Natural killer cell (primary cell): ENCODE data around the gene RBL2. TPM values are rescaled to one million over a fixed set of nuclear protein-coding genes. Genes with fewer than 3 reads are reported as not detected.

Experiments used
- ATAC-seq, 3 donors: fragments of 150-1000 bp in 2 of 3; fragments of 200-7000 bp in 1 of 3; cut with Tn5 transposase; 1 replicate in 1 of 3; 2 replicates in 2 of 3; pipeline ENCODE4 v1.10.0; 2021; ENCODE audit warnings: mild to moderate bottlenecking in 2 of 3, moderate library complexity in 2 of 3
- DNase-seq, 2 donors: peaks; one replicate each; pipeline versions ENCODE4 v3.0.0 to v3.0.0-alpha.2; 2013 to 2021; ENCODE audit warnings: mixed read lengths in 1 of 2
- H3K27ac ChIP-seq: one replicate; pipeline ENCODE4 v1.5.1; 2013; ENCODE audit warnings: mild to moderate bottlenecking, low read length
- H3K27me3 ChIP-seq: one replicate; pipeline ENCODE4 v1.6.1; 2013; ENCODE audit warnings: low read length; ENCODE audit not compliant: control insufficient read depth, insufficient read depth
- H3K36me3 ChIP-seq: one replicate; pipeline ENCODE4 v1.6.1; 2013; ENCODE audit warnings: low read length; ENCODE audit not compliant: control insufficient read depth, insufficient read depth
- H3K4me1 ChIP-seq: one replicate; pipeline ENCODE4 v1.6.1; 2013; ENCODE audit warnings: low read length; ENCODE audit not compliant: control insufficient read depth, insufficient read depth
- H3K4me3 ChIP-seq: one replicate; pipeline ENCODE4 v1.5.1; 2013; ENCODE audit warnings: low read length
- H3K9me3 ChIP-seq: one replicate; pipeline ENCODE4 v1.6.1; 2013; ENCODE audit warnings: low read length; ENCODE audit not compliant: control insufficient read depth, insufficient read depth
- H3K27ac Mint-ChIP-seq, 2 donors: one replicate each; pipeline ENCODE4 v1.8.0; 2022; ENCODE audit warnings: mild to moderate bottlenecking in 2 of 2, mixed read lengths in 2 of 2, moderate library complexity in 1 of 2
- H3K27me3 Mint-ChIP-seq, 2 donors: one replicate each; pipeline ENCODE4 v1.8.0; 2022; ENCODE audit warnings: low read depth in 2 of 2, mixed read lengths in 2 of 2
- H3K36me3 Mint-ChIP-seq: one replicate; pipeline ENCODE4 v1.8.0; 2022; ENCODE audit warnings: mixed read lengths
- H3K4me1 Mint-ChIP-seq, 2 donors: one replicate each; pipeline ENCODE4 v1.8.0; 2022; ENCODE audit warnings: mixed read lengths in 2 of 2
- H3K4me3 Mint-ChIP-seq: one replicate; pipeline ENCODE4 v1.8.0; 2022; ENCODE audit warnings: mild to moderate bottlenecking, moderate library complexity, mixed read lengths
- H3K9me3 Mint-ChIP-seq, 2 donors: one replicate each; pipeline ENCODE4 v1.8.0; 2022; ENCODE audit warnings: mixed read lengths in 2 of 2
- CTCF ChIP-seq: fragments of 200-600 bp; IDR thresholded peaks from one replicate; pipeline ENCODE4 v1.8.0; 2022; ENCODE audit warnings: antibody characterized with exemption
- WGBS: methylation state at CpG from one replicate; pipeline ENCODE4 v1.1.7; 2013; ENCODE audit warnings: missing lambda C conversion rate; ENCODE audit not compliant: insufficient coverage; 5-methylcytosine and 5-hydroxymethylcytosine counted together
- intact Hi-C: fragments of 100-400 bp; cut with micrococcal nuclease; formaldehyde crosslinking; loops from one replicate; pipeline ENCODE4 v1.14.2; 2022
- total RNA-seq, 4 donors: library from RNA; stranded (reverse); fragments of 120-200 nt in 1 of 4; gene quantifications; one replicate each; pipeline versions ENCODE4 v1.2.3 to v1.2.4, GENCODE V29; 2013 to 2022

Gene RBL2
- total RNA-seq, 3 donors from 2014 or later (not counting 1 experiment from before 2014, with no cell fraction given) = 140 to 222 (median 175) TPM

- Histone ChIP-seq H3K4me1 (peaks cover 8% of the 10 kb centered on the region), H3K4me3 (no peak overlapping the region), H3K36me3 (no peaks in the 10 kb centered on the region), H3K27ac (no peak overlapping the region), H3K27me3 (no peaks in the 10 kb centered on the region), H3K9me3 (no peaks in the 10 kb centered on the region)
- no peak for ATAC-seq
- no peaks in the 10 kb centered on the region for H3K36me3 Mint-ChIP-seq
- no peak for TF ChIP-seq CTCF
- no peak for DNase-seq
- 92% methylated on average over 4 of the region's 4 CpGs for WGBS
- peaks cover 0 to 4% of the 10 kb centered on the region in 2 donors for H3K4me1 Mint-ChIP-seq
- H3K27ac Mint-ChIP-seq = no peak overlapping the region
- H3K4me3 Mint-ChIP-seq = no peak overlapping the region
- H3K27me3 Mint-ChIP-seq = no peaks in the 10 kb centered on the region
- intact Hi-C loops = no loop called here
- no peaks in the 10 kb centered on the region for H3K9me3 Mint-ChIP-seq
Observed at GRCh38 chr16:53429221-53429943, 4.9 kb upstream of the RBL2 start.

- intact Hi-C loops = no loop called here
- WGBS = no CpG with 5 or more reads among the region's 1 CpG
- no peak overlapping the region for H3K4me3 Mint-ChIP-seq
Observed at GRCh38 chr16:53430363-53430762, 3.9 kb upstream of the RBL2 start.

GRCh38 chr16:53433509-53433908 lies 762 bp upstream of the RBL2 start:
- Mint-ChIP-seq H3K4me1 (peaks cover 24 to 34% of the 10 kb centered on the region in 2 donors), H3K9me3 (no peaks in the 10 kb centered on the region), H3K27ac (peak overlapping the region; percentile 97 to 98), H3K27me3 (no peaks in the 10 kb centered on the region), H3K4me3 (peak overlapping the region; percentile 82), H3K36me3 (no peaks in the 10 kb centered on the region)
- intact Hi-C loops = no loop called here
- peak overlapping the region; percentile 94 for H3K27ac ChIP-seq
- peaks cover 3% of the 10 kb centered on the region for H3K36me3 ChIP-seq
- ATAC-seq = no peak
- no peak for DNase-seq
- no peaks in the 10 kb centered on the region for H3K9me3 ChIP-seq
- H3K4me3 ChIP-seq = no peak overlapping the region
- H3K4me1 ChIP-seq = peaks cover 18% of the 10 kb centered on the region
- no peaks in the 10 kb centered on the region for H3K27me3 ChIP-seq
- no peak for TF ChIP-seq CTCF
- WGBS = 91% methylated on average over 7 of the region's 7 CpGs

More at GRCh38 chr16:53430363-53430762, 3.9 kb upstream of the RBL2 start:
- no peaks in the 10 kb centered on the region for H3K9me3 Mint-ChIP-seq
- H3K36me3 Mint-ChIP-seq = no peaks in the 10 kb centered on the region
- no peaks in the 10 kb centered on the region for H3K27me3 ChIP-seq
- no peak overlapping the region for H3K4me3 ChIP-seq
- H3K27ac ChIP-seq = no peak overlapping the region
- H3K36me3 ChIP-seq = no peaks in the 10 kb centered on the region
- H3K9me3 ChIP-seq = no peaks in the 10 kb centered on the region
- no peak for TF ChIP-seq CTCF
- H3K4me1 ChIP-seq = peaks cover 8% of the 10 kb centered on the region
- H3K4me1 Mint-ChIP-seq = peaks cover under 1 to 7% of the 10 kb centered on the region in 2 donors
- DNase-seq = no peak
- H3K27me3 Mint-ChIP-seq = no peaks in the 10 kb centered on the region
- no peak overlapping the region for H3K27ac Mint-ChIP-seq
- no peak for ATAC-seq
